ENCODE data around the gene ANAPC7. TPM values are rescaled to one million over a fixed set of nuclear protein-coding genes. Genes with fewer than 3 reads are reported as not detected.
"Not testable (repeated sequence)": the region's sequence is repeated elsewhere in the genome, so short reads cannot be mapped to it uniquely, and the experiment has no call there.

Gene ANAPC7
- 10 to 100 TPM; 52.6 to 63.6 TPM for total RNA-seq

- DNase-seq (peak; percentile 93), ATAC-seq (peak; percentile 94)
- Mint-ChIP-seq H3K36me3 (ENCODE audit: low read depth) (peaks cover 22% of the 10 kb centered on the region), H3K27me3 (no peaks in the 10 kb centered on the region), H3K4me1 (peaks cover 21% of the 10 kb centered on the region), H3K4me3 (peak within 1 kb of the TSS; percentile 88), H3K9me3 (ENCODE audit: low read depth) (no peaks in the 10 kb centered on the region), H3K27ac (peak within 1 kb of the TSS; percentile 99)
- intact Hi-C loops (cut with DNase I, micrococcal nuclease): loop anchor here (1.0 to 5.0 kb wide), 9 partner anchors 44 to 831 kb away; partner anchors contain the start of genes ARPC3 (in 1 of the 2), ATP2A2 (in 1 of the 2), FAM216A (in 1 of the 2) and FAM222A (in 1 of the 2)
- CTCF ChIA-PET: interaction anchor here (2.3 kb wide), 1 partner anchor 28 kb away, joined by 8 read pairs; no protein-coding TSS in a partner anchor
- POLR2A ChIA-PET: interaction anchor here (1.2 kb wide), 1 partner anchor 98 kb away, joined by 3 read pairs; no protein-coding TSS in a partner anchor
Observed at GRCh38 chr12:110403146-110403975, at the start of gene ANAPC7. Gene ANAPC7, minus strand, starts transcription at chr12:110403708. Its CDS starts 81 bp downstream, at chr12:110403627.

- POLR2A ChIA-PET: interaction anchor here (0.6 kb wide), 2 partner anchors 41 to 154 kb away, joined by 3 to 4 read pairs; no protein-coding TSS in a partner anchor
- no peaks in the 10 kb centered on the region for H3K27me3 Mint-ChIP-seq
Observed at GRCh38 chr12:110451263-110451662, 47.8 kb upstream of the ANAPC7 start.

GRCh38 chr12:110449799-110450497 is 46.4 kb upstream of the ANAPC7 start, which contains the start of gene ARPC3:
Gene ARPC3, minus strand, starts transcription at chr12:110450337. Its CDS starts 77 bp downstream, at chr12:110450260.
- Mint-ChIP-seq H3K4me3 (peak within 1 kb of the TSS; percentile 97), H3K4me1 (peaks cover 38% of the 10 kb centered on the region), H3K27ac (peak within 1 kb of the TSS; percentile 100), H3K9me3 (ENCODE audit: low read depth) (no peaks in the 10 kb centered on the region), H3K36me3 (ENCODE audit: low read depth) (peaks cover 43% of the 10 kb centered on the region), H3K27me3 (no peaks in the 10 kb centered on the region)
- peak; percentile 99 for ATAC-seq
- CTCF ChIA-PET: interaction anchor here (0.6 to 5.9 kb wide), 31 partner anchors 8 to 437 kb away, joined by 3 to 82 read pairs (median 4); partner anchors contain the start of genes FAM216A, GPN3, IFT81 and TCTN1
- peak; percentile 98 for DNase-seq
- POLR2A ChIA-PET: interaction anchor here (0.6 to 3.4 kb wide), 9 partner anchors 18 to 459 kb away, joined by 3 to 27 read pairs (median 6); partner anchors contain the start of genes FAM216A, GPN3, IFT81 and RAD9B
- intact Hi-C loops (cut with DNase I, micrococcal nuclease): loop anchor here (1.0 to 5.0 kb wide), 13 partner anchors 17 to 377 kb away; partner anchors contain the start of genes ANAPC7 (in 2 of the 2), FAM216A (in 2 of the 2), GPN3 (in 2 of the 2) and RAD9B (in 2 of the 2)

More at GRCh38 chr12:110451263-110451662, 47.8 kb upstream of the ANAPC7 start:
- Mint-ChIP-seq H3K36me3 (ENCODE audit: low read depth) (peaks cover 45% of the 10 kb centered on the region), H3K4me3 (no peak overlapping the region), H3K27ac (peak overlapping the region; percentile 98), H3K4me1 (peaks cover 33% of the 10 kb centered on the region), H3K9me3 (ENCODE audit: low read depth) (no peaks in the 10 kb centered on the region)
- ATAC-seq (no peak), DNase-seq (no peak)
- intact Hi-C loops (cut with DNase I, micrococcal nuclease): loop anchor here (2.0 to 5.0 kb wide), 3 partner anchors 102 to 376 kb away; no protein-coding TSS in a partner anchor
- CTCF ChIA-PET: interaction anchor here (0.6 to 5.9 kb wide), 10 partner anchors 13 to 436 kb away, joined by 3 to 82 read pairs (median 7); partner anchors contain the start of genes FAM216A, GPN3 and TCTN1

- Mint-ChIP-seq H3K27me3 (no peaks in the 10 kb centered on the region), H3K27ac (no peak overlapping the region), H3K4me3 (no peak overlapping the region), H3K9me3 (ENCODE audit: low read depth) (no peaks in the 10 kb centered on the region), H3K36me3 (ENCODE audit: low read depth) (peaks cover 34% of the 10 kb centered on the region), H3K4me1 (peaks cover 35% of the 10 kb centered on the region)
- POLR2A ChIA-PET: no interaction called here
- CTCF ChIA-PET: interaction anchor here (1.8 kb wide), 1 partner anchor 13 kb away, joined by 7 read pairs; no protein-coding TSS in a partner anchor
- no peak for ATAC-seq
- DNase-seq: no peak
- intact Hi-C loops (cut with DNase I, micrococcal nuclease): no loop called here
Observed at GRCh38 chr12:110444455-110444854, 40.9 kb upstream of the ANAPC7 start.

- Mint-ChIP-seq H3K4me3 (no peak overlapping the region), H3K9me3 (ENCODE audit: low read depth) (no peaks in the 10 kb centered on the region), H3K4me1 (peaks cover 13% of the 10 kb centered on the region), H3K27me3 (no peaks in the 10 kb centered on the region), H3K27ac (peak overlapping the region; percentile 55), H3K36me3 (ENCODE audit: low read depth) (peaks cover 41% of the 10 kb centered on the region)
- intact Hi-C loops (cut with DNase I, micrococcal nuclease): no loop called here
- ATAC-seq: no peak
- ChIA-PET CTCF (no interaction called here), POLR2A (no interaction called here)
- DNase-seq: no peak
Observed at GRCh38 chr12:110436231-110436630, 32.7 kb upstream of the ANAPC7 start.

GRCh38 chr12:110431957-110432587 is 28.6 kb upstream of the ANAPC7 start:
- DNase-seq: peak; percentile 54
- CTCF ChIA-PET: interaction anchor here (0.6 to 2.0 kb wide), 50 partner anchors 8 to 1996 kb away, joined by 3 to 48 read pairs (median 5); partner anchors contain the start of genes ANAPC7, ARPC3, FAM216A and GPN3
- H3K27me3 Mint-ChIP-seq: no peaks in the 10 kb centered on the region
- POLR2A ChIA-PET: interaction anchor here (0.6 to 1.5 kb wide), 8 partner anchors 16 to 276 kb away, joined by 3 to 17 read pairs (median 6); partner anchors contain the start of genes ARPC3, FAM216A, GPN3 and RAD9B
- no peak overlapping the region for H3K27ac Mint-ChIP-seq
- H3K4me3 Mint-ChIP-seq: peak overlapping the region; percentile 93
- intact Hi-C loops (cut with DNase I, micrococcal nuclease): loop anchor here (1.0 to 2.0 kb wide), 6 partner anchors 17 to 332 kb away; partner anchors contain the start of gene IFT81 (in 1 of the 2)
- peak; percentile 45 for ATAC-seq
- peaks cover 22% of the 10 kb centered on the region for H3K36me3 Mint-ChIP-seq (ENCODE audit: low read depth)
- H3K9me3 Mint-ChIP-seq (ENCODE audit: low read depth): no peaks in the 10 kb centered on the region
- H3K4me1 Mint-ChIP-seq: peaks cover 11% of the 10 kb centered on the region

GRCh38 chr12:110429676-110430075 is 26.2 kb upstream of the ANAPC7 start:
- ATAC-seq; CTCF ChIA-PET; intact Hi-C loops (cut with DNase I, micrococcal nuclease); DNase-seq; POLR2A ChIA-PET; H3K9me3 Mint-ChIP-seq (ENCODE audit: low read depth); H3K27ac Mint-ChIP-seq; H3K27me3 Mint-ChIP-seq; H3K36me3 Mint-ChIP-seq (ENCODE audit: low read depth); H3K4me3 Mint-ChIP-seq; H3K4me1 Mint-ChIP-seq: not testable (repeated sequence)

- intact Hi-C loops (cut with DNase I, micrococcal nuclease): no loop called here
- Mint-ChIP-seq H3K4me3 (no peak overlapping the region), H3K27ac (no peak overlapping the region), H3K36me3 (ENCODE audit: low read depth) (no peaks in the 10 kb centered on the region), H3K4me1 (no peaks in the 10 kb centered on the region), H3K9me3 (ENCODE audit: low read depth) (no peaks in the 10 kb centered on the region), H3K27me3 (no peaks in the 10 kb centered on the region)
- POLR2A ChIA-PET: no interaction called here
- CTCF ChIA-PET: interaction anchor here (1.0 kb wide), 1 partner anchor 76 kb away, joined by 3 read pairs; no protein-coding TSS in a partner anchor
- DNase-seq: no peak
- no peak for ATAC-seq
Observed at GRCh38 chr12:110426406-110426805, 22.9 kb upstream of the ANAPC7 start.

- ATAC-seq: no peak
- Mint-ChIP-seq H3K36me3 (ENCODE audit: low read depth) (no peaks in the 10 kb centered on the region), H3K27me3 (no peaks in the 10 kb centered on the region), H3K4me1 (no peaks in the 10 kb centered on the region), H3K9me3 (ENCODE audit: low read depth) (no peaks in the 10 kb centered on the region), H3K4me3 (no peak overlapping the region), H3K27ac (no peak overlapping the region)
- ChIA-PET POLR2A (no interaction called here), CTCF (no interaction called here)
- no peak for DNase-seq
- intact Hi-C loops (cut with DNase I, micrococcal nuclease): no loop called here
Observed at GRCh38 chr12:110424237-110424636, 20.7 kb upstream of the ANAPC7 start.

- Mint-ChIP-seq H3K27me3 (no peaks in the 10 kb centered on the region), H3K36me3 (ENCODE audit: low read depth) (no peaks in the 10 kb centered on the region), H3K4me1 (no peaks in the 10 kb centered on the region), H3K4me3 (no peak overlapping the region), H3K27ac (no peak overlapping the region), H3K9me3 (ENCODE audit: low read depth) (no peaks in the 10 kb centered on the region)
- DNase-seq (no peak), ATAC-seq (no peak)
- POLR2A ChIA-PET: interaction anchor here (0.6 kb wide), 1 partner anchor 1381 kb away, joined by 8 read pairs; no protein-coding TSS in a partner anchor
- intact Hi-C loops (cut with DNase I, micrococcal nuclease): no loop called here
- CTCF ChIA-PET: interaction anchor here (0.6 to 2.5 kb wide), 2 partner anchors 10 to 272 kb away, joined by 5 to 19 read pairs; no protein-coding TSS in a partner anchor
Observed at GRCh38 chr12:110421701-110422100, 18.2 kb upstream of the ANAPC7 start.

Data from activated CD4-positive, alpha-beta T cell treated with anti-CD3 and anti-CD28 coated beads for 36 hours (primary cell).